Retina (tissue), 1 donor: ENCODE results near the gene ELMOD3.
"Not testable (repeated sequence)": the region's sequence is repeated elsewhere in the genome, so short reads cannot be mapped to it uniquely, and the experiment has no call there.

Experiments used
- DNase-seq: peaks from one replicate; pipeline ENCODE4 v3.0.0-alpha.2; 2016

ELMOD3 gene

DNA sequence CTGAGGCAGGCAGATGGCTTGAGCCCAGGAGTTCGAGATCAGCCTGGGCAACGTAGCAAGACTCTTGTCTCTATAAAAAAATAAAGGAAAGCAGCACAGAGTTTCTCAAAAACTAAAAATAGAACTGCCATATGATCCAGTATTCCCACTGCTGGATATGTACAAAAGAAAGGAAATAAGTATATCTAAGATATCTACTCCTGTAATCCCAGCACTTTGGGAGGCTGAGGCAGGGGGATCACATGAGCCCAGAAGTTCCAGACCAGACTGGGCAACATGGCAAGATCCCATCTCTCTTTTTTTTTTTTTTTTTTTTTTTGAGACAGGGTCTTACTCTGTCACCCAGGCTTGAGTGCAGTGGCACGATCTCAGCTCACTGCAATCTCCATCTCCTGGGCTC, 24.9 kb upstream of the ELMOD3 start:
- DNase-seq: not testable (repeated sequence)

- DNase-seq: no peak
Measured at GRCh38 chr2:85330839-85331636, 23.5 kb upstream of the ELMOD3 start.

- not testable (repeated sequence) for DNase-seq
Measured at GRCh38 chr2:85333877-85334276, 20.7 kb upstream of the ELMOD3 start.

DNA sequence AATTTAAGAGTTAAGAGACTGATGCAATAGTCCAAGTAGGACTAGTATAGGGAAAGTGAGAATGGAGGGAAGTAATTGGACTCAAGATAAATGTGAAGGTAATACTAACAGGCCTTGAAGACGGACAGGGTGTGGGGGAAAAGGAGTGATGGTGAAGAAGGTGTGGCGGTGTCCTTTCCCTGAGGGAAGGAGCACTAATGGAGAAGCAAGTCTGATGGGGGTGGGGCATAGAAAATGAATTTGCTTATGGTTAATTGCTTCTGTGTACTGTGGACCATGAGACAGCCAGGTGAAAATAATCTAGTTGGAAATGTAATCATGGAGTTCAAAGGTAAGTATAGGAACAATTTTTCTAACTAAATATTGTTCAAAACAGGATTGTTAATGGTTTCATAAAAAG, 19.6 kb upstream of the ELMOD3 start:
- no peak for DNase-seq

GRCh38 chr2:85340034-85340892, 14.3 kb upstream of the ELMOD3 start:
- DNase-seq: no peak

GRCh38 chr2:85341269-85342029, 13.1 kb upstream of the ELMOD3 start:
- DNase-seq: no peak

GRCh38 chr2:85342156-85342555, 12.4 kb upstream of the ELMOD3 start:
- DNase-seq: no peak

DNA sequence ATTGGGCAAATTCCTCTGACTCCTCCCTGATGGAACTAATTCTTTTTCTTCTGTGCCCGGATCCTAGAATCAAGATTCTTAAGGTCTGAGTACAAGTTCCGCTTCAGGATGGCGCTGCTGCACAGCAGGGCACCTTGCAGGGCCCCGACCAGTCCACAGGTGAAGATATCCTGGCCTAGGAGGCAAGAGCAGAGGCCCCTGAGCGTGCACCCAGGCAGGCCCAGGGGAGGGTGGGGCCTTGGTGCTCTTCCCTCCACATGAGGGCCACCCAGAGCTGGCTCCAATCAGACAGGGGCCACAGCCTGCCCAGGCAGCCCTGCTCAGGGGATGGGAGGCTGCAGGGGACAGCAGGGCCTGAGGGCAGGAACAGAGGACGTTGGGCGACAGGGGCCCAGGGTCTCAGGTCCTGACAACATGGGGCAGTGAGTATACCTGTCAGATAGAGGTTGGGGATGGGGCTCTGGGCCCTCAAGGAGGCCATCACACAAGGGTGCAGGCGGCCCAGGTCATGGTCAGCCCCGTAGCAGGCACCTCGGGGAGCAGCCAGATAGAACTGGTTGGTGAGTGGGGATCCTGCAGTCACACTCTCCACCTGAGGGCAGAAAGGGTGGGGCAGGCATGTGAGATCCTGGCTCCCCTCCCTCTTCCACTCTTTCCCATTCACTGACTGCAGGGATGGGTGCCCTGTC, 11.2 kb upstream of the ELMOD3 start:
- not testable (repeated sequence) for DNase-seq

DNA sequence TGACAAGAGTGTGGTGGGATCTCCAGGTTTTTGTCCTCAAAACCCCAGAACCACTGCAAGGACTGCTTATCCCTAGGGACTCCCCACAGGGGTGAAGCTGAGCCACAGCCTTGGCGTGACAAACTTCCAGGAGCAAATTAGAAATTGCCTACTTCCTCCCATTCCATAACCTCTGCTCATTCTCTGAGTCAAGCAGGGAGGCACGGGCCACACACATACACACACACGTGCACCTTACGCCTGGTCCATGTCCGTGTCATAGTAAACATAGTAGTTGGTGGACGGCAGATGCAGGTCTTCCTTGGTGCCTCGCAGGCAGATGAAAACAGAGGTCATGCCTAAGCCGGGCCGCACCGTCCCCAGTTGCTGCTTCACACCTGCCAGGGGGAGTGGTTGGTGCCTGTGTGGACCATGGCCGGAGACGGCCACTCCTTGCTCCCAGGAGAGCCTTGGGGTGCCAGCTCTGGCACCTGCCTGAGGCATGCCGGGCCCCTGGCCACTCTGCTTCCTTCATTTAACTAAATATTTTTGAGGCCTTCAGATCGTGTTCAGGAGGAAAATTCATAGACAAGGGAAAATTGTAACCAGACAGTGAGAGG, 10.1 kb upstream of the ELMOD3 start:
- no peak for DNase-seq

DNA sequence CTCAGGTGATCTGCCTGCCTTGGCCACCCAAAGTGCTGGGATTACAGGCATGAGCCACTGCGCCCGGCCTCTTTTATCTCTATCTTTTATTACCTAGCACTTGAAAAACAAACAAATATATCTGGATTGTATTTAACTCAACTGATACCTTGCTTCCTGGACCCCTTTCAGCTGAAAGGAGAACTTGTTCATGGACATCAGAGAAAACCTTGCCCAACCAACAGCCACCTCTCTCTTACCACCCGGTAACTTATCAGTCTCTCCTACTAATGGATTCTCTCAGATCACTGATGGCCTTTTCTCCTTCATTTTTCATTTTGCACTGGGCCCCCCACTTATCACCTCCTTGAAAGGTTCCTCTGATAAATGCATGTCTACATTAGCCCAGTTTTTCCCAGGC, 7.0 kb upstream of the ELMOD3 start:
- DNase-seq: no peak

- peak; percentile 2 for DNase-seq
Measured at GRCh38 chr2:85353876-85354285, 688 bp upstream of the ELMOD3 start.

- DNase-seq: no peak
Measured at GRCh38 chr2:85355073-85355410, 473 bp downstream of the ELMOD3 start.

DNA sequence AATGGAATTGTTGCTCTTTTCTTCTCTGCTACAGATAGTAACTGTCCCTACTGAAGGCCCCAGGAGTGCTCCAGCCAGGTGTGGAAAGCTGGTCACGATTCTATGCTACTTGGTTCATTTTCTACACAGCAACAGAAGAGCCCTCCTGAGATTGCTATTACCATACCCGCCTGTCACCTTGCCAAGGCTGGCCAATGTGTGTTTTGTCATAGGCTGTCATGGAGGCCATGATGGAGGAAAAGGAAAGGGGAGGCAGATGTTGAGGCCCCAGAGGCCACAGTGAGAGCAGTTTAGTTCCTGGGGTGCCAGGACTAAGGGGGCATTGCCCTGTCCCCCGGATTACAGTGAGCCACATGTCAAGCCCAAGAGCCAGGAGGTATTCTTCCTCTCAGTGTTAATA, 952 bp downstream of the ELMOD3 start:
- no peak for DNase-seq

- no peak for DNase-seq
Measured at GRCh38 chr2:85356186-85356585, 1.6 kb downstream of the ELMOD3 start.

DNA sequence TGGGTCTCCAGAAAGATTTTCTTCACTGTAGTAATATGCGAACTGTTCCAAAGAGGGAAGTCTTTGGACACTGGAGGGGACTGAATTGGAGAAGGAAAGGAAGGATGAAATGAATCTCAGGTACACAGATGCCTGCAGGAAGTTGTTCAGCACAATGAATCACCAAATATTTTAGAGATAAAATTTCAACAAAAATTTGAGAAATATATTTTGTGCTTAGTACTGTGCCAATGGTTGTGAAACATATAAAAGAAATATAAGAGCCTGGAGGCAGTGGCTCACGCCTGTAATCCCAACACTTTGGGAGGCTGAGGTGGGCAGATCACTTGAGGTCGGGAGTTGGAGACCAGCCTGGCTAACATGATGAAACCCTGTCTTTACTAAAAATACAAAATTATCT, 3.2 kb downstream of the ELMOD3 start:
- DNase-seq: no peak

DNA sequence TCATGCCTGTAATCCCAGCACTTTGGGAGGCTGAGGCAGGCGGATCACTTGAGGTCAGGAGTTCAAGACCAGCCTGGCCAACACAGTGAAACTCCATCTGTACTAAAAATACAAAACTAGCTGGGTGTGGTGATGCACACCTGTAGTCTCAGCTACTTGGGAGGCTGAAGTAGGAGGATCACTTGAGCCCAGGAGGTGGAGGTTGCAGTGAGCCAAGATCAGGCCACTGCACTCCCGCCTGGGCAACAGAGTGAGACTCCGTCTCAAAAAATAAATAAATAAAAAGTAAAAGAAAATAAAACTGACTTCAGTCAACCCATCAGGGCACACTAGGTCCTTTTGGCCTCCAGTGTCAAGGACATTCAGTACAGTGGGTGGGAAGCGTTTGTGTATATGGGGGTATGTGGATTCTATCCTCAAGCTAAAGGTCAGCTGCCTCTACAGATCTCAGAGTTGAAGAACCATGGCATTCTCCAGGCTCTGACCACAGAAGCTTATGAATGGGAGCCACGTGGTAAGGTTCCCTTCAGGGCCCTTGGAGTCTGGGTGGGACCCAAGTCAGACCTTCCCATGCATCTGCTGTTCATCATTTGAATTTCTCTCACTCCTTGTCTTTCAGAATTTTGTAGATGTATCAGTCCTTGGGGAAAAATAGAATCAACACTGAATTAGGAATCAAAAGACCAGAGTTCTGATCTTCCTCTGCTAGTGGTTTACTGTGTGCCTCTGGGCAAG, 8.3 kb downstream of the ELMOD3 start:
- DNase-seq: not testable (repeated sequence)

DNA sequence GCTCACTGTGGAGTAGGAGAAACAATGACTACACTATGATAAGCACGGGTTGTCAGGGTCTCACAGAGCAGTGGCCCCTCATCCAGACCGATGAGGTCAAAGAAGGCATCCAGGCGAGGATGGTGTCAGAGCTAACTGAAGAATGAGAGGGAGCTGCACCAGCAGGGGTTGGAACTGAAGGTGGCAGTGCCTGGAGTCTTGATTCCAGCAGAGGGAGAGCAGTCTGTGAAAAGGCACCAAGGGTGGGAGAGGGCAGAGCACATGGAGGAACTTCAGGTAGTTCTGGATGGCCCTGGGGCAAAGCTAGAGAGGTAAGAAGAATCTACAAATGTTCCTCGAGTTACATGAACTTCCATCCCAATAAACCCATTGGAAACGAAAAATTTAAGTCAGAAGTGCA, 12.6 kb downstream of the ELMOD3 start:
- DNase-seq: no peak

DNA sequence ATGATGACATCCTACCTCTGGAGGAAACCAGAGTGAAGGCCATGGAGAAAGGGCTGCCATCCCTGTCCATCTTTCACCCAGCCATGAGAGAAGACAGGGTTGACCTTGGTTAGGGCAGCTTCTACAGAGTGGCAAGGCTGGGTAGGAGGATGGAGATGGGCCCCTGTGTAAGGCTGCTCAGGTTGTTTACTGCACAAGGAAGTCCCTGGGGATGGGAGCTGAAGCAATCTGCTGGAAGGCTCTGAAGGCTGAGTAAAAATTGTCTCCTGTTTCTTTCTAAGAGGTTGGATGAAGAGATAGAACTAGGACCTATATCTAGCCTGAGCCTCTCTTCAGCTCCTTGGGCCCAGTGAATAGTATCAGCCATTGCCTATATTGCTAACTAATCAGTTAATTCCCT, 14.4 kb downstream of the ELMOD3 start:
- no peak for DNase-seq

GRCh38 chr2:85369500-85369899, 14.9 kb downstream of the ELMOD3 start:
- no peak for DNase-seq

DNA sequence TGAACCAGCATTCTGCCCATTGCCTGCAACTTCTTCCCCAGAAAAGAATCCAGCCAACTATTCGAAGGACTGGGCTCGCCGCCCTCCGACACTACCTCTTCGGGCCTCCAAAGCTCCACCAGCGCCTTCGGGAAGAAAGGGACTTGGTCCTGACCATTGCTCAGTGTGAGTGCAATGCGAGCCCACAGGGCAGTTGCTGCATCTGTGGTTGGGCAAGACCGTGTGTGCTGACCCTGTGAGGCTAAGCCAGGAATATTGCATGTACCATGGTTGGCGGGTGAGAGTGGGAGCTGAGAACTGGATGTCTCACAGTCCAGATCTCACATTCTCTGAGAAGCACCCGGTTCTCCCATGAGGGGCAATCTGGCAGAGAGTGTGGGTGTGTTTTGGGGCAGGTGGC, 16.5 kb downstream of the ELMOD3 start:
- DNase-seq: no peak

DNA sequence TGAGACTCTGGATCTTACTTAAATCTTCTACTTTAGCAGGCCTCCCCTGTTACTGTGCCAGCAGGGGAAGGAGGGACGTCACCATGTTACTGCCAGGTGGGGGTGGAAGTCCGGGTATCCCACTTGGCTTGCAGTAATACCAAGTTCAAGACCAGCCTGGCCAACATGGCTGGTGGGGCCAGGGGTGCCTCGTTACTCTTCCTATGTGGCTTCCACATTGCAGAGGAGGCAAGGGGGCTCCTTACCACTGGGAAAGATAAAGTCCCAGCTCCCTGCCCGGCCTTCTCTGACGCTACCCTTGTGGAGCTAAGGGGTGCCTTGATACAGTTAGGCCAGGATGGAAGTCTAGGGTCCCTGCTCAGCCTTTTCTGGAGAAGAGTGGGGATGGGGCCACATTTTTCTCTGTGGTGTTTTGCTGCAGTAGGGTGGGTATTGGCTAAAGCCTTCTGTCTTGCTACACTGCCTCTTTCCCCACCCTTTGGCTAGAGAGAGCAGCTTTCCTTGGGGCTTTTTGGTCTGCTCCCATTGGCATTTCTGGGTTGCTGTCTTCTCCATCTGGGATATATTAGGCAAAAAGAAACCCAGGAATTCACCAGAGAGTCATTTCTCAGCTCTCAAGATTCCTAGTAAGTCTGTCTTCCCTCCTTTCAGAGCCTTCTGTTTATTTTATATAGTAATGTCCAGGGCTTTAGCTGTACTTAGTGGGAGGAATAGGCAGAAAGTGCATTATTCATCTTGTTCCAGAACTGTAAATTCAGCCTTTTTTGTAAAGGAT, 21.9 kb downstream of the ELMOD3 start:
- no peak for DNase-seq
